ENCODE measurements around the gene TSPAN32. TPM values are rescaled to one million over a fixed set of nuclear protein-coding genes. Genes with fewer than 3 reads are reported as not detected.

The TSPAN32 gene
- total RNA-seq, 1 experiment from 2014 or later: not detected

- no TSS peak for BruUV-seq (replicated peaks)
- Histone ChIP-seq H3K9me3 (ENCODE audit: low read depth, low read length, poor library complexity, severe bottlenecking) (no peaks in the 10 kb centered on the region), H3K27me3 (replicated peaks; ENCODE audit: insufficient read depth, low read depth, low read length, poor library complexity) (no peaks in the 10 kb centered on the region), H3K4me3 (ENCODE audit: low read depth, low read length, poor library complexity, severe bottlenecking) (no peak overlapping the region), H3K4me1 (ENCODE audit: insufficient read depth, low read length, poor library complexity, severe bottlenecking) (no peaks in the 10 kb centered on the region), H3K27ac (ENCODE audit: low read depth, low read length, poor library complexity, severe bottlenecking) (no peak overlapping the region), H3K36me3 (ENCODE audit: insufficient read depth, low read length, poor library complexity, severe bottlenecking) (no peaks in the 10 kb centered on the region)
- intact Hi-C loops (cut with micrococcal nuclease; ENCODE audit: unreplicated experiment): no loop called here
- TF ChIP-seq, protein P1, sequence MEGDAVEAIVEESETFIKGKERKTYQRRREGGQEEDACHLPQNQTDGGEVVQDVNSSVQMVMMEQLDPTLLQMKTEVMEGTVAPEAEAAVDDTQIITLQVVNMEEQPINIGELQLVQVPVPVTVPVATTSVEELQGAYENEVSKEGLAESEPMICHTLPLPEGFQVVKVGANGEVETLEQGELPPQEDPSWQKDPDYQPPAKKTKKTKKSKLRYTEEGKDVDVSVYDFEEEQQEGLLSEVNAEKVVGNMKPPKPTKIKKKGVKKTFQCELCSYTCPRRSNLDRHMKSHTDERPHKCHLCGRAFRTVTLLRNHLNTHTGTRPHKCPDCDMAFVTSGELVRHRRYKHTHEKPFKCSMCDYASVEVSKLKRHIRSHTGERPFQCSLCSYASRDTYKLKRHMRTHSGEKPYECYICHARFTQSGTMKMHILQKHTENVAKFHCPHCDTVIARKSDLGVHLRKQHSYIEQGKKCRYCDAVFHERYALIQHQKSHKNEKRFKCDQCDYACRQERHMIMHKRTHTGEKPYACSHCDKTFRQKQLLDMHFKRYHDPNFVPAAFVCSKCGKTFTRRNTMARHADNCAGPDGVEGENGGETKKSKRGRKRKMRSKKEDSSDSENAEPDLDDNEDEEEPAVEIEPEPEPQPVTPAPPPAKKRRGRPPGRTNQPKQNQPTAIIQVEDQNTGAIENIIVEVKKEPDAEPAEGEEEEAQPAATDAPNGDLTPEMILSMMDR (conservative IDR thresholded peaks at IDR 0.05; ENCODE audit: low read depth, low read length): no peak
- TF ChIP-seq EZH2 (IDR thresholded peaks at IDR 0.05; ENCODE audit: borderline replicate concordance, low read depth, low read length, poor library complexity, severe bottlenecking): no peak
- POLR2A ChIA-PET (ENCODE audit: low non-redundant PET): no interaction called here
- CTCF ChIA-PET: no interaction called here
- DNase-seq (ENCODE audit: low spot score): no peak
Observed at GRCh38 chr11:2361565-2361964, 59.8 kb downstream of the TSPAN32 start.

DNA sequence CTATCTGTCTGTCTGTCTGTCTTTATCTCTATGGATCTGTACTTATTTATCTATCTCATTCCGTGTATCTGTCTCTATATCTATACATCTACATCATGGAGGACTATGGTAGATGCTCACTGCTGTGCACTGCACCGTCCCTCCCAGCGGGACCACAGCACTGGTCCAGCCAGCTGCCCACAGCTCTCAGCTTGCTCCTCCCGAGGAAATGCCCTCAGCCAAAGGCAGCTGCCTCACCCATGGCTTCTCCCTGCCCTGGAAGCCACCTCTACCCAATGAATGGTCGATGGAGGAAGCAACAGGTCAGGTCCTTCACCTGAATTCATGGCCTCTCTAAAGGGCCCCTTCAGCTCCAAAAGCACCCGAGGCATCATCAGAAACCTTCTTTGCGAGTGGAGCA is 60.6 kb downstream of the TSPAN32 start:
- no peaks in the 10 kb centered on the region for H3K4me1 ChIP-seq (ENCODE audit: insufficient read depth, low read length, poor library complexity, severe bottlenecking)
- intact Hi-C loops (cut with micrococcal nuclease; ENCODE audit: unreplicated experiment): no loop called here
- H3K27ac ChIP-seq (ENCODE audit: low read depth, low read length, poor library complexity, severe bottlenecking): no peak overlapping the region
- no peaks in the 10 kb centered on the region for H3K27me3 ChIP-seq (replicated peaks; ENCODE audit: insufficient read depth, low read depth, low read length, poor library complexity)
- DNase-seq (ENCODE audit: low spot score): no peak
- no peak overlapping the region for H3K4me3 ChIP-seq (ENCODE audit: low read depth, low read length, poor library complexity, severe bottlenecking)
- H3K36me3 ChIP-seq (ENCODE audit: insufficient read depth, low read length, poor library complexity, severe bottlenecking): no peaks in the 10 kb centered on the region
- no TSS peak for BruUV-seq (replicated peaks)
- H3K9me3 ChIP-seq (ENCODE audit: low read depth, low read length, poor library complexity, severe bottlenecking): no peaks in the 10 kb centered on the region
- no peak for TF ChIP-seq EZH2 (IDR thresholded peaks at IDR 0.05; ENCODE audit: borderline replicate concordance, low read depth, low read length, poor library complexity, severe bottlenecking)
- TF ChIP-seq, protein P1 (conservative IDR thresholded peaks at IDR 0.05; ENCODE audit: low read depth, low read length): no peak
- CTCF ChIA-PET: no interaction called here
- POLR2A ChIA-PET (ENCODE audit: low non-redundant PET): no interaction called here

DNA sequence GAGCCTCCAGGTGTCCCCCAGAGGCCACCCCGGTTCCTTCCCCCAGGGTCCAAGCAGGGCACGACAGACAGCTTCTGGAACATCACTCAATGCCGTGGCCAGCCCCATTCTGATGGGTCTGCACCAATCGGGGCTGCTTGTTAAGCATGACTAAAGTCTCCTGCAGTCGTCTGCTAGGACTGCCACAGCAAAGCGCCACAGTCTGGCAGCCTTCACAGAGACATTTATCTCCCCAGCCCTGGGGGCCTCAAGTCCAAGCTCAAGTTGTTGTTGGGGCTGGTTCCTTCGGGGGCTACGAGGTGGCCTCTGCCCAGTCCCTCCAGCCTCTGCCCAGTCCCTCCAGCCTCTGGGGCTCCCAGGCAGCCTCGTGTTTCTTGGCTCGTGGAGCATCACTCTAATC is 61.3 kb downstream of the TSPAN32 start:
- TF ChIP-seq, protein P1 (conservative IDR thresholded peaks at IDR 0.05; ENCODE audit: low read depth, low read length): no peak
- no peak for TF ChIP-seq EZH2 (IDR thresholded peaks at IDR 0.05; ENCODE audit: borderline replicate concordance, low read depth, low read length, poor library complexity, severe bottlenecking)
- no peaks in the 10 kb centered on the region for H3K9me3 ChIP-seq (ENCODE audit: low read depth, low read length, poor library complexity, severe bottlenecking)
- H3K4me3 ChIP-seq (ENCODE audit: low read depth, low read length, poor library complexity, severe bottlenecking): no peak overlapping the region
- no TSS peak for BruUV-seq (replicated peaks)
- ChIA-PET CTCF (no interaction called here), POLR2A (ENCODE audit: low non-redundant PET) (no interaction called here)
- DNase-seq (ENCODE audit: low spot score): no peak
- H3K4me1 ChIP-seq (ENCODE audit: insufficient read depth, low read length, poor library complexity, severe bottlenecking): no peaks in the 10 kb centered on the region
- intact Hi-C loops (cut with micrococcal nuclease; ENCODE audit: unreplicated experiment): no loop called here
- H3K27ac ChIP-seq (ENCODE audit: low read depth, low read length, poor library complexity, severe bottlenecking): no peak overlapping the region
- no peaks in the 10 kb centered on the region for H3K27me3 ChIP-seq (replicated peaks; ENCODE audit: insufficient read depth, low read depth, low read length, poor library complexity)
- H3K36me3 ChIP-seq (ENCODE audit: insufficient read depth, low read length, poor library complexity, severe bottlenecking): no peaks in the 10 kb centered on the region

All from A673 (cell line).